Measurements from ENCODE around the gene TMEM45A.
"Not testable (repeated sequence)": the region's sequence is repeated elsewhere in the genome, so short reads cannot be mapped to it uniquely, and the experiment has no call there.

TMEM45A gene, protein sequence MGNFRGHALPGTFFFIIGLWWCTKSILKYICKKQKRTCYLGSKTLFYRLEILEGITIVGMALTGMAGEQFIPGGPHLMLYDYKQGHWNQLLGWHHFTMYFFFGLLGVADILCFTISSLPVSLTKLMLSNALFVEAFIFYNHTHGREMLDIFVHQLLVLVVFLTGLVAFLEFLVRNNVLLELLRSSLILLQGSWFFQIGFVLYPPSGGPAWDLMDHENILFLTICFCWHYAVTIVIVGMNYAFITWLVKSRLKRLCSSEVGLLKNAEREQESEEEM

DNA sequence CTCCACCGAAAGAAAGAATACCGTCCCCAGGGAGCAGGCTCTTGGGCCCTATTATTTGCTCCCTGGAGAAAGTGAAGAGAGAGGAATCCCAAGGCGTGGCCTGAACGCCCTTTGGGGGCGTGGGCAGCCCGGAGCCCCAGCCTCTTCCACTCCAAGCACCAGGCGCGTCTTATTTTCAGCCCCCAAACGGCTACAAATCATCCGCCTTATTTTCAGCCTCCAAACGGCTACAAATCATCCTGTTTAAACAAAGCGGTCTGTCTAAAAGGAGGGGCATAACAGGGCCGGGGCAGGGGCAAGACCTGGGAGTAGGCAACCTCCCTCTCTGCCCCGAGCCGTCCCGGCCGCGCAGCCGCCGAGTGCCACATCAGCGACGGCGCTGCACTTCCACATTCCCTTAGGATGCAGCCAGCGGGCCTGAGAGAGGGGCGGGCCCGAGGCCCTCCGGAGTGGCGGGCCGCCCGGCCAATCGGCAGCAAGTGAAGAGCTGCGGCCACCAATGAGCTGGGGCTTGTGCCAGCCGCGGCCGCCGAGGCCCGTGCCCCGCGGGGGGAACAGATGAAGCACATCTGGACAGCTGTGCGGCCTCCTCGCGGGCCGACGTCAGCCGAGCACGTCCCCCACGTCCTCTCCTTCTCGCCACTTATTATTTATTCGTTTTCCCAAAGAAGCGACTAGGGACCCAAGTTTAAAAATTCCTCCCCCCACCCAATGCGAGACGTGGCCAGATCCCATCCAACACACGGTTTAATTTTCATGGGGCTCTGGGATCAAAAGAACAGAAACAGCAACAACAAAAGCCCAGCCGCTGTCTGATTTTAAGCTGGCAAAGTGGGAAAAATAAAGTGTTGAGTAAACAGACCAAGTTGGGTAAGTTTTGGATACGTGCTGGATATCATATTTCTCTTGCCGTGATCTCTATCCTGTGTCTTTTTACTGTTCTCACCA lies at the start of gene TMEM45A:
TMEM45A (plus strand) TSS at position 561 of the 948 bp plus-strand sequence. CDS start 62,593 bp downstream, outside the sequence.
- no peak for FAIRE-seq

DNA sequence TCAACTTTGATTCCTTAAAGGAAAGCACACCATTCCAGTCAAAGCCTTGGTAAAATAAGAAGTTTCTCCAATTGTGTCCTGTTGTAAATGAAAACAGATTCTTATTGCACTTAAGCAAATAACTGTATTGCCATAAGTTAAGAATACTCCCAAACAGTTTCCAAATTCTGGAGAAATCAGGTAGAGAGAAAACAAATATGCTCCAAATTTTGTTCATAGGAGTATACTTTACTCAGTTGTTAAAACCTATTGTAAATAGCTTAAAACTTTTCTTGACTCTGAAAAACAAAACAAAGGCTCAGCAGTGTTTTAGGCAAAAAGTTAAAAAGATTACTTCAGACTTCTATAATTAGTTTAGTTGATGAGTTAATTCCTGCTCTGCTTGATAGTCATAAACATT lies 48.7 kb upstream of the TMEM45A start:
- no peak for FAIRE-seq

GRCh38 chr3:100447067-100447466 lies 45.4 kb upstream of the TMEM45A start:
- not testable (repeated sequence) for FAIRE-seq

- no peak for FAIRE-seq
Observed at GRCh38 chr3:100448079-100448478, 44.3 kb upstream of the TMEM45A start.

DNA sequence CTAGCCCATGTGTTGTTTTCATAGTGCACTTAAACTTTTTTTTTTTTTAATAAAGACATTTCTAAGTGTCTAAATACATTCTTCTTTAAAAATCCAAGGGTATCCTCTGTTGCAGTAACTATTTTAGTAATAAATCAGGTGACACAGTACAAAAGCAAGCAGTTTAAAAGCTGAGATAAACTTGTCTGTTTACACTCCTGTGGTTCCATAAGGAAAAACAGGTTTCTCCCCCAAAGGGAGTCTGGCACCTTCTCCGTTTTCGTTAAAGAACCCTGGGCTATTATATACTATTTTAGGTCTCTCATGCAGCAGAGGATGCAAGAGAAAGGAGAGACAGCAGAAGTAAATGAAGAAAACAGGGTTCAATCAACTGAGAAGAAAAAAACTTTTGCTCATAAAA lies 43.2 kb upstream of the TMEM45A start:
- no peak for FAIRE-seq

- no peak for FAIRE-seq
Observed at GRCh38 chr3:100454677-100455076, 37.7 kb upstream of the TMEM45A start.

DNA sequence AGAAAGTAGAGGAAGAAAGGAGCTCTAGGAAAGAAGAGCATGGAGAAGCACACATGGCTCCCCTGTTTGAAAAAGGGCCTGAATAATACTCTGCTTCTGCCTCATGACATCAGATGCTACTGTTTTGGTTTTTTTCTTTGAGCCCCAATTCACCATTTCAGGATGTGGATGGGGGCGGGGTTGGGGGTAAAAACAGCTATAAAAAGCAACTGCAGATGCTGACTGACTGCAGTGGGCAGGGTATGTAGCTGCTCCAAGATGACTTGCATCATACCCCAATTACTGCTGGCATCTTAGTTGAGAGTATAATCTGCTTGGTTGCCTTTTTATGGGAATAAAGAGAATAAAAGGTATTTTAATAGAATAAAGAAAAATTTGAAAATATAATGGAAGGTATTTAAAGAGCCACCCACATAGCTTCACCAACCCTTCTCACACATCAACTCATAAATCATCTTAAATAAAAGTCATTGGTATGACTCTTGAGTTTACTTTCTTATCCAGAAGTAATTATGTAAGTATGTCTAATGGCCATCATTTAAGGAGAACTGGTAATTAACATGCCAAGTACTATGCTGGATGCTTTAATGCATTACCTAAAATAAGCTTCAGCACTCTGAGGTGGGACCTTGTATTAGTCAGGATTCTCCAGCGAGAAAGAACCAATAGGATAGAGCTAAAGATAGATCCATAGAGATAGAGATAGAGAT lies 36.4 kb upstream of the TMEM45A start:
- no peak for FAIRE-seq

GRCh38 chr3:100456745-100457144 lies 35.7 kb upstream of the TMEM45A start:
- FAIRE-seq = no peak

DNA sequence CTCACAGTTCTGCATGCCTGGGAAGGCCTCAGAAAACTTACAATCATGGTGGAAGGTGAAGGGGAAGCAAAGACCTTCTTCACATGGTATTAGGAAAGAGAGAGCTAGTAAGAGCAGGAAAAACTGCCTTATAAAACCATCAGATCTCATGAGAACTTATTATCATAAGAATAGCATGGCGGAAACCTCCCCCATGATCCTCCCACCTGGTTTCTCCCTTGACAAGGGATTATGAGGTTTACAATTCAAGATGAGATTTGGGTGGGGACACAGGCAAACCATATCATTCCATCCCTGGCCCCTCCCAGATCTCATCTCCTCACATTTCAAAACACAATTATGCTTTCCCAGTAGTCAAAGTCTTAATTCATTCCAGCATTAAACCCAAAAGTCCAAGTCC lies 34.6 kb upstream of the TMEM45A start:
- FAIRE-seq = no peak

DNA sequence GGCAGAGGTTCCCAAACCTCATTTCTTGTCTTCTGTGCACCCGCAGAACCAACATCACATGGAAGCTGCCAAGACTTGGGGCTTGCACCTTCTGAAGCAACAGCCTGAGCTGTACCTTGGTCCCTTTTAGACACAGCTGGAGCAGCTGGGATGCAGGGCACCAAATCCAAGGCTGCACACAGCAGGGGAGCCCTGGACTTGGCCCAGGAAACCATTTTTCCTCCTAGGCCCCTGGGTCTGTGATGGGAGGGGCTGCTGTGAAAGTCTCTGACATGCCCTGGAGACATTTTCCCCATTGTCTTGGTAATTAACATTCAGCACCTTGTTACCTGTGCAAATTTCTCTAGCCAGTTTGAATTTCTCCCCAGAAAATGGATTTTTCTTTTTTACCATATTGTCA lies 33.6 kb upstream of the TMEM45A start:
- FAIRE-seq = no peak

GRCh38 chr3:100463002-100463401 lies 29.4 kb upstream of the TMEM45A start:
- FAIRE-seq = peak; percentile 91

GRCh38 chr3:100463646-100464155 lies 28.7 kb upstream of the TMEM45A start:
- FAIRE-seq = no peak

DNA sequence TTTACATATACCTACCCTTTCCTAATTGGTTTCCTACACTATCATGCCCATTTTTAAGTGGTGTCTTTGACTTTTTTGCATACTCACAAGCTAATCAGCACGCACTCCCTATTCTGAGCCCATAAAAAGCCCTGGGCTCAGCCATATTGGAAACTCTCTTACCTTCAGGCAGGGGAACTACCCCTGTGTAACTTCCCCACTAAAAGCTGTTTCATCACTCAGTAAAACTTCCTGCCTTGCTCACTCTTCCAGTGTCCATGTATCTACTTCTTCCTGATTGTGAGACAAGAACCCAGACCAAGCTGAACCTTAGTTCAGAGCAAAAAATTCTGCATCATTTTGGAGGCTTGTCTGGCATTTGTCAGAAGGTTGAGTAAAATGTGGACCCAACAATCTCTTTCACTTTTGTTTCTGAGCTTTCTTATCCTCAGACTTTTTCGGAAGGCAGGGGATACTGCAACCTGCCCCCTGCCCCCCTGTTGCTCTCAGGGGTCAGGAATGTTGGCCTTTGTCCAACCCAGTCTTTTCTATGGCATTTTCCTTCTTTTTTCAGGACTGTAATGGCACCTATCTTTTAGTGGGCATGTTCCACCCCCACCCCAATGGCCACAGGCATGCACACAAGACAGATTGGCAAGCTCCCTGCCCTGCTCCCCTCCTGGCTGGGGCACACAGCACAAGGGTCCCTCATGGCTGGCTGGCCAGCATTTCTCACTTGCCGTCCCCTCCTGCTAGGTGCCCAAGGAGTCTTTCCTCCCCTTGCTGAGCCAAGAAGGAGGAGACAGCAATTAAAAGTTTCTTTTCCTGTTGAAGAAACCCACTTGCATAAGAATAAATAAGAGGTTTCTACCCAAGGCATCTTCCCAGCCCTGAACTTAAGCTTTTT lies 26.3 kb upstream of the TMEM45A start:
- no peak for FAIRE-seq

DNA sequence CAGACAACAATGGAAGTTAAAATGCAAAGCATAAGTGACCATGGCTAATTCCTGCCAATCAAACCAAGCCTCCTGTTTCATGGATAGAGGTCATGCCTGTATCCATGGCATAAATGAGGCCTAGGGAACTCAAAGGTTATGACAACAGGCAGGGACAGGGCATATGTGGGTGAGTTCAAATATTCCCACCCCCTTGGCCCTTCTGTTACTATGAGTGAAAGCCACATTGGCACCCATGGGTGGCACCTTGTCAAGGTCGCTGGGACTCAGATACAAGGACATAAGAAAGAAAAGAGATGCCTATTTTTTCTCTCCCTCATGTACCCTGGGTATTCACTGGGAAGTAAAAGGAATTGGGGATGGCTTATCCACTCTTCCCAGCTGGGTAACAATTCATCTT lies 25.3 kb upstream of the TMEM45A start:
- no peak for FAIRE-seq

DNA sequence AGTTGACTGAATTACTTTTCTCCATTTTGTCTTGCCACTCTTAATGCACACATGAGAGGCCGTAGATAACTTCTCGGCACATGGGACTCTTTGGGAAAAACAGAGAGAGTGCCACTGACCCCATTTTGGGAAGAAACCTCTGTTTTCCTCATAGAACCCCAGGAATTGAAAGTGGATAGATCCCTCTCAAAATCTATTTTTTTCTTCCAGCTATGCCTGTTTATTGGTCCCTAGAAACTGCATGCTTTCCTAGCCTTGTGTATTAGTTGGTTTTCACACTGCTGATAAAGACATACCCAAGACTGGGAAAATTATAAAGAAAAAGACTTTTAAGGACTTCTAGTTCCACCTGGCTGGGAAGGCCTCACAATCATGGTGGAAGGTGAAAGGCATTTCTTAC lies 23.7 kb upstream of the TMEM45A start:
- FAIRE-seq = no peak

DNA sequence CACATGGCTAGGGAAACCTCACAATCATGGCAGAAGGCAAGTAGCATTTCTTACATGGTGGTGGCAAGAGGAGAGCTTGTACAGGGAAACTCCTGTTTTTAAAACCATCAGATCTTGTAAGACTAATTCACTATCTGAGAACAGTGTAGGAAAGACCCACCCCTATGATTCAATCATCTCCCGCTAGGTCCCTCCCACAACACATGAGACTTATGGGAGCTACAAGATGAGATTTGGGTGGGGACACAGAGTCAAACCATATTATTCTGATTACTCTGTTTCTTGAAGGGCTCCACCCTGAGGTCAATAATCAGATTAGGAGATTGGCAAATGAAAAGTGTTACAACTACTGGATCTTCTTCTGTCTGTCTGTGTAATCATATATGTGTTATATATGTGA lies 21.5 kb upstream of the TMEM45A start:
- FAIRE-seq = no peak

DNA sequence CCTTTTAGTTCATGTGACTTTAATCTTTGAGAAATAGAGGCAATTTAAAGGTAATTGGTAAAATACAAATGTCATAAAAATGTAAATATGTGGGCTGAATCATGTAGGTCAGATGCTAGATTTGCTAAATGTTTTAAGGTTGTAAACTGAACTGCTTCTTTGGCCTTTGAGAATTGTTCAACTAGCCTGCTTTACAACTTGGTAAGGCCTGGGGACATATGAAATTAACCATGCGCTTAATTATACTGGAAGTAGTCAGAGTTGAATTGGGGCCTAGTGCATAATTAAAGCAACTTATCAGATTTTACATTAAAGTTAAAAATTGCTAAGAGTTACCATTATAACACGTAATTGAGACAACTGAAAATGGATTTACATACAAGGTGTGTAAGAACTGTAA lies 21.0 kb upstream of the TMEM45A start:
- FAIRE-seq = no peak

DNA sequence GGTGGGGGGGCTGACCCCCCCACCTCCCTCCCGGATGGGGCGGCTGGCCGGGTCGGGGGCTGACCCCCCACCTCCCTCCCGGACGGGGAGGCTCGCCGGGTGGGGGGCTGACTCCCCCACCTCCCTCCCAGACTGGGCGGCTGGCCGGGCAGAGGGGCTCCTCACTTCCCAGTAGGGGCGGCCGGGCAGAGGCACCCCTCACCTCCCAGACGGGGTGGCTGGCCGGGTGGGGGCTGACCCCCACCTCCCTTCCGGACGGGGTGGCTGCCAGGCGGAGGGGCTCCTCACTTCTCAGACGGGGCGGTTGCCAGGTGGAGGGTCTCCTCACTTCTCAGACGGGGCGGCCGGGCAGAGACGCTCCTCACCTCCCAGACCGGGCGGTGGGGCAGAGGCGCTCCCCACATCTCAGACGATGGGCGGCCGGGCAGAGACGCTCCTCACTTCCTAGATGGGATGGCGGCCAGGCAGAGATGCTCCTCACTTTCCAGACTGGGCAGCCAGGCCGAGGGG lies 14.5 kb upstream of the TMEM45A start:
- FAIRE-seq = not testable (repeated sequence)

- FAIRE-seq = not testable (repeated sequence)
Observed at GRCh38 chr3:100478521-100478920, 13.9 kb upstream of the TMEM45A start.

GRCh38 chr3:100480081-100480480 lies 12.3 kb upstream of the TMEM45A start:
- no peak for FAIRE-seq

- FAIRE-seq = no peak
Observed at GRCh38 chr3:100482176-100482575, 10.2 kb upstream of the TMEM45A start.

GRCh38 chr3:100483529-100483928 lies 8.9 kb upstream of the TMEM45A start:
- FAIRE-seq = no peak
